Activated naive CD4-positive, alpha-beta T cell treated with anti-CD3 and anti-CD28 coated beads, Interleukin-2, amount 10 ng/mL, durations not matched to agents 7 days and 5 days (primary cell): ENCODE data around the gene CNTN5.

Experiments used
- CTCF ChIA-PET: fragments of 350-600 bp; sonication (Branson Sonifier 250); formaldehyde crosslinking; loops from one replicate; lab custom pipeline; 2021; ENCODE audit warnings: antibody characterized with exemption; lab: Charles Lee
- DNase-seq: peaks from one replicate; pipeline ENCODE4 v3.0.0-alpha.2; 2020
- H3K27ac Mint-ChIP-seq: one replicate; pipeline ENCODE4 v1.8.0; 2021; ENCODE audit warnings: mild to moderate bottlenecking, moderate library complexity, mixed read lengths
- H3K27me3 Mint-ChIP-seq: one replicate; pipeline ENCODE4 v1.8.0; 2021; ENCODE audit warnings: mild to moderate bottlenecking, mixed read lengths
- H3K36me3 Mint-ChIP-seq: one replicate; pipeline ENCODE4 v1.8.0; 2021; ENCODE audit warnings: mixed read lengths
- H3K4me1 Mint-ChIP-seq: one replicate; pipeline ENCODE4 v1.8.0; 2021; ENCODE audit warnings: mixed read lengths
- H3K4me3 Mint-ChIP-seq: one replicate; pipeline ENCODE4 v1.8.0; 2021; ENCODE audit warnings: mild to moderate bottlenecking, moderate library complexity, mixed read lengths
- H3K9me3 Mint-ChIP-seq: one replicate; pipeline ENCODE4 v1.8.0; 2021; ENCODE audit warnings: mixed read lengths

Gene CNTN5

GRCh38 chr11:100013011-100013410 lies 992.3 kb downstream of the CNTN5 start:
- DNase-seq: no peak
- Mint-ChIP-seq H3K9me3 (peaks cover 4% of the 10 kb centered on the region), H3K27ac (no peak overlapping the region), H3K4me1 (no peaks in the 10 kb centered on the region), H3K36me3 (no peaks in the 10 kb centered on the region), H3K27me3 (no peaks in the 10 kb centered on the region), H3K4me3 (no peak overlapping the region)
- CTCF ChIA-PET: no interaction called here

GRCh38 chr11:100031973-100032372 lies 1011.2 kb downstream of the CNTN5 start:
- DNase-seq: no peak
- no peaks in the 10 kb centered on the region for H3K36me3 Mint-ChIP-seq
- H3K4me3 Mint-ChIP-seq: no peak overlapping the region
- CTCF ChIA-PET: no interaction called here
- no peaks in the 10 kb centered on the region for H3K27me3 Mint-ChIP-seq
- no peaks in the 10 kb centered on the region for H3K4me1 Mint-ChIP-seq
- H3K27ac Mint-ChIP-seq: no peak overlapping the region
- H3K9me3 Mint-ChIP-seq: peaks cover 7% of the 10 kb centered on the region

- no peak overlapping the region for H3K27ac Mint-ChIP-seq
- H3K27me3 Mint-ChIP-seq: no peaks in the 10 kb centered on the region
- no peaks in the 10 kb centered on the region for H3K36me3 Mint-ChIP-seq
- peaks cover 13% of the 10 kb centered on the region for H3K9me3 Mint-ChIP-seq
- CTCF ChIA-PET: no interaction called here
- no peaks in the 10 kb centered on the region for H3K4me1 Mint-ChIP-seq
- H3K4me3 Mint-ChIP-seq: no peak overlapping the region
- no peak for DNase-seq
Observed at GRCh38 chr11:100061006-100061405, 1040.3 kb downstream of the CNTN5 start.

GRCh38 chr11:100066399-100066798 lies 1045.7 kb downstream of the CNTN5 start:
- no peak overlapping the region for H3K4me3 Mint-ChIP-seq
- DNase-seq: no peak
- H3K36me3 Mint-ChIP-seq: no peaks in the 10 kb centered on the region
- no peak overlapping the region for H3K27ac Mint-ChIP-seq
- no peaks in the 10 kb centered on the region for H3K27me3 Mint-ChIP-seq
- CTCF ChIA-PET: no interaction called here
- no peaks in the 10 kb centered on the region for H3K4me1 Mint-ChIP-seq
- peaks cover 14% of the 10 kb centered on the region for H3K9me3 Mint-ChIP-seq

GRCh38 chr11:100068116-100068515 lies 1047.4 kb downstream of the CNTN5 start:
- no peaks in the 10 kb centered on the region for H3K27me3 Mint-ChIP-seq
- CTCF ChIA-PET: no interaction called here
- no peaks in the 10 kb centered on the region for H3K36me3 Mint-ChIP-seq
- no peaks in the 10 kb centered on the region for H3K4me1 Mint-ChIP-seq
- DNase-seq: no peak
- H3K9me3 Mint-ChIP-seq: peaks cover 11% of the 10 kb centered on the region
- H3K27ac Mint-ChIP-seq: no peak overlapping the region
- H3K4me3 Mint-ChIP-seq: no peak overlapping the region

- CTCF ChIA-PET: no interaction called here
- Mint-ChIP-seq H3K36me3 (no peaks in the 10 kb centered on the region), H3K4me1 (no peaks in the 10 kb centered on the region), H3K27me3 (no peaks in the 10 kb centered on the region), H3K9me3 (peaks cover 7% of the 10 kb centered on the region), H3K27ac (no peak overlapping the region), H3K4me3 (no peak overlapping the region)
- DNase-seq: no peak
Observed at GRCh38 chr11:100072131-100072530, 1051.4 kb downstream of the CNTN5 start.

GRCh38 chr11:100080381-100080780 lies 1059.6 kb downstream of the CNTN5 start:
- H3K9me3 Mint-ChIP-seq: peaks cover 14% of the 10 kb centered on the region
- no peak for DNase-seq
- no peak overlapping the region for H3K4me3 Mint-ChIP-seq
- H3K27ac Mint-ChIP-seq: no peak overlapping the region
- H3K4me1 Mint-ChIP-seq: no peaks in the 10 kb centered on the region
- no peaks in the 10 kb centered on the region for H3K36me3 Mint-ChIP-seq
- CTCF ChIA-PET: no interaction called here
- no peaks in the 10 kb centered on the region for H3K27me3 Mint-ChIP-seq

GRCh38 chr11:100080821-100081220 lies 1060.1 kb downstream of the CNTN5 start:
- CTCF ChIA-PET: no interaction called here
- Mint-ChIP-seq H3K9me3 (peaks cover 9% of the 10 kb centered on the region), H3K4me1 (no peaks in the 10 kb centered on the region), H3K27me3 (no peaks in the 10 kb centered on the region), H3K27ac (no peak overlapping the region), H3K4me3 (no peak overlapping the region), H3K36me3 (no peaks in the 10 kb centered on the region)
- DNase-seq: no peak

GRCh38 chr11:100093698-100094097 lies 1072.9 kb downstream of the CNTN5 start:
- Mint-ChIP-seq H3K27ac (no peak overlapping the region), H3K27me3 (no peaks in the 10 kb centered on the region), H3K4me1 (no peaks in the 10 kb centered on the region), H3K9me3 (peaks cover 12% of the 10 kb centered on the region), H3K36me3 (no peaks in the 10 kb centered on the region), H3K4me3 (no peak overlapping the region)
- no peak for DNase-seq
- CTCF ChIA-PET: no interaction called here

GRCh38 chr11:100094121-100094865 lies 1073.5 kb downstream of the CNTN5 start:
- no peaks in the 10 kb centered on the region for H3K27me3 Mint-ChIP-seq

GRCh38 chr11:100095809-100096208 lies 1075.1 kb downstream of the CNTN5 start:
- H3K9me3 Mint-ChIP-seq: peaks cover 17% of the 10 kb centered on the region

More at GRCh38 chr11:100094121-100094865, 1073.5 kb downstream of the CNTN5 start:
- no peaks in the 10 kb centered on the region for H3K4me1 Mint-ChIP-seq
- no peak overlapping the region for H3K27ac Mint-ChIP-seq
- CTCF ChIA-PET: no interaction called here
- no peaks in the 10 kb centered on the region for H3K36me3 Mint-ChIP-seq
- no peak overlapping the region for H3K4me3 Mint-ChIP-seq
- peaks cover 12% of the 10 kb centered on the region for H3K9me3 Mint-ChIP-seq
- DNase-seq: no peak

GRCh38 chr11:100098560-100098959 lies 1077.8 kb downstream of the CNTN5 start:
- H3K4me1 Mint-ChIP-seq: no peaks in the 10 kb centered on the region
- CTCF ChIA-PET: no interaction called here
- H3K27me3 Mint-ChIP-seq: no peaks in the 10 kb centered on the region
- no peak for DNase-seq
- no peak overlapping the region for H3K27ac Mint-ChIP-seq
- no peaks in the 10 kb centered on the region for H3K36me3 Mint-ChIP-seq
- no peak overlapping the region for H3K4me3 Mint-ChIP-seq
- H3K9me3 Mint-ChIP-seq: peaks cover 19% of the 10 kb centered on the region

More at GRCh38 chr11:100095809-100096208, 1075.1 kb downstream of the CNTN5 start:
- Mint-ChIP-seq H3K27ac (no peak overlapping the region), H3K4me3 (no peak overlapping the region), H3K4me1 (no peaks in the 10 kb centered on the region), H3K36me3 (no peaks in the 10 kb centered on the region), H3K27me3 (no peaks in the 10 kb centered on the region)
- DNase-seq: no peak
- CTCF ChIA-PET: no interaction called here

GRCh38 chr11:100105255-100105981 lies 1084.7 kb downstream of the CNTN5 start:
- peaks cover 18% of the 10 kb centered on the region for H3K9me3 Mint-ChIP-seq
- no peaks in the 10 kb centered on the region for H3K36me3 Mint-ChIP-seq

GRCh38 chr11:100105982-100106358 lies 1085.2 kb downstream of the CNTN5 start:
- Mint-ChIP-seq H3K27ac (no peak overlapping the region), H3K9me3 (peaks cover 17% of the 10 kb centered on the region), H3K36me3 (no peaks in the 10 kb centered on the region), H3K4me1 (no peaks in the 10 kb centered on the region), H3K4me3 (no peak overlapping the region), H3K27me3 (no peaks in the 10 kb centered on the region)
- CTCF ChIA-PET: no interaction called here
- no peak for DNase-seq

More at GRCh38 chr11:100105255-100105981, 1084.7 kb downstream of the CNTN5 start:
- no peak for DNase-seq
- H3K27ac Mint-ChIP-seq: no peak overlapping the region
- no peaks in the 10 kb centered on the region for H3K27me3 Mint-ChIP-seq
- CTCF ChIA-PET: no interaction called here
- H3K4me1 Mint-ChIP-seq: no peaks in the 10 kb centered on the region
- H3K4me3 Mint-ChIP-seq: no peak overlapping the region

- no peaks in the 10 kb centered on the region for H3K27me3 Mint-ChIP-seq
- H3K4me3 Mint-ChIP-seq: no peak overlapping the region
- CTCF ChIA-PET: no interaction called here
- peaks cover 11% of the 10 kb centered on the region for H3K9me3 Mint-ChIP-seq
- H3K4me1 Mint-ChIP-seq: no peaks in the 10 kb centered on the region
- H3K36me3 Mint-ChIP-seq: no peaks in the 10 kb centered on the region
- DNase-seq: no peak
- H3K27ac Mint-ChIP-seq: no peak overlapping the region
Observed at GRCh38 chr11:100119176-100119575, 1098.4 kb downstream of the CNTN5 start.
